RWPE2 (cell line): ENCODE results near the gene OR52N2.

ENCODE experiments used
- ATAC-seq: fragments of 200-7000 bp; cut with Tn5 transposase; 3 replicates; pipeline ENCODE4 v1.9.1; 2021; ENCODE audit warnings: low read depth
- DNase-seq: peaks from one replicate; pipeline ENCODE4 v3.0.0-alpha.2; 2020; ENCODE audit warnings: low spot score
- H3K27ac ChIP-seq: fragments of 450-650 bp; 2 replicates; pipeline ENCODE4 v1.5.1; 2017; ENCODE audit warnings: mild to moderate bottlenecking; ENCODE audit not compliant: poor library complexity, severe bottlenecking
- H3K27me3 ChIP-seq: fragments of 250-450 bp; sonication (Bioruptor Pico); 2 replicates; pipeline ENCODE4 v1.5.1; 2021; ENCODE audit warnings: mild to moderate bottlenecking, moderate library complexity; ENCODE audit not compliant: insufficient read depth, poor library complexity, severe bottlenecking
- H3K36me3 ChIP-seq: fragments of 250-450 bp; sonication (Bioruptor Pico); 2 replicates; pipeline ENCODE4 v1.5.1; 2020; ENCODE audit warnings: low read depth, mild to moderate bottlenecking, moderate library complexity
- H3K4me1 ChIP-seq: fragments of 250-450 bp; sonication (Bioruptor Pico); 2 replicates; pipeline ENCODE4 v1.5.1; 2021; ENCODE audit warnings: mild to moderate bottlenecking, moderate library complexity; ENCODE audit not compliant: insufficient read depth, poor library complexity, severe bottlenecking
- H3K4me3 ChIP-seq: fragments of 250-450 bp; sonication (Bioruptor Pico); 2 replicates; pipeline ENCODE4 v1.5.1; 2021; ENCODE audit warnings: mild to moderate bottlenecking, moderate library complexity; ENCODE audit not compliant: severe bottlenecking
- H3K9me3 ChIP-seq: fragments of 250-450 bp; sonication (Bioruptor Pico); 2 replicates; pipeline ENCODE4 v1.5.1; 2021; ENCODE audit warnings: mild to moderate bottlenecking, moderate library complexity; ENCODE audit not compliant: severe bottlenecking
- CTCF ChIP-seq: fragments of 450-650 bp; IDR thresholded peaks from one replicate; pipeline ENCODE4 v1.5.1; 2017; ENCODE audit warnings: mild to moderate bottlenecking, moderate library complexity; ENCODE audit not compliant: poor library complexity, severe bottlenecking

The OR52N2 gene

GRCh38 chr11:5818245-5818886 is 9.6 kb downstream of the OR52N2 start:
- TF ChIP-seq CTCF = no peak
- H3K9me3 ChIP-seq = no peaks in the 10 kb centered on the region
- no peaks in the 10 kb centered on the region for H3K36me3 ChIP-seq
- ATAC-seq (no peak), DNase-seq (no peak)
- H3K4me3 ChIP-seq = no peak overlapping the region
- no peaks in the 10 kb centered on the region for H3K27me3 ChIP-seq
- H3K27ac ChIP-seq = no peak overlapping the region
- H3K4me1 ChIP-seq = no peaks in the 10 kb centered on the region

GRCh38 chr11:5831196-5831829 is 22.6 kb downstream of the OR52N2 start:
- no peak overlapping the region for H3K27ac ChIP-seq
- no peaks in the 10 kb centered on the region for H3K36me3 ChIP-seq
- ATAC-seq (no peak), DNase-seq (no peak)
- H3K27me3 ChIP-seq = no peaks in the 10 kb centered on the region
- no peak overlapping the region for H3K4me3 ChIP-seq
- H3K9me3 ChIP-seq = no peaks in the 10 kb centered on the region
- no peak for TF ChIP-seq CTCF
- H3K4me1 ChIP-seq = no peaks in the 10 kb centered on the region

- no peak for TF ChIP-seq CTCF
- DNase-seq (no peak), ATAC-seq (no peak)
- Histone ChIP-seq H3K36me3 (no peaks in the 10 kb centered on the region), H3K9me3 (no peaks in the 10 kb centered on the region), H3K27me3 (no peaks in the 10 kb centered on the region), H3K27ac (no peak overlapping the region), H3K4me3 (no peak overlapping the region), H3K4me1 (no peaks in the 10 kb centered on the region)
Measured at GRCh38 chr11:5833446-5833845, 24.7 kb downstream of the OR52N2 start.

GRCh38 chr11:5837695-5838094 is 29.0 kb downstream of the OR52N2 start:
- TF ChIP-seq CTCF = no peak
- ATAC-seq = no peak

GRCh38 chr11:5841797-5842196 is 33.1 kb downstream of the OR52N2 start, which contains the start of gene OR52E6:
Gene OR52E6 (minus strand): TSS chr11:5841897. CDS start chr11:5841897, 0 bp downstream.
- Histone ChIP-seq H3K4me1 (no peaks in the 10 kb centered on the region), H3K9me3 (no peaks in the 10 kb centered on the region), H3K36me3 (no peaks in the 10 kb centered on the region), H3K4me3 (no peak within 1 kb of the TSS), H3K27ac (no peak within 1 kb of the TSS), H3K27me3 (no peaks in the 10 kb centered on the region)
- no peak for TF ChIP-seq CTCF
- no peak for DNase-seq
- no peak for ATAC-seq

More at GRCh38 chr11:5837695-5838094, 29.0 kb downstream of the OR52N2 start:
- Histone ChIP-seq H3K9me3 (no peaks in the 10 kb centered on the region), H3K4me1 (no peaks in the 10 kb centered on the region), H3K27ac (no peak overlapping the region), H3K4me3 (no peak overlapping the region), H3K27me3 (no peaks in the 10 kb centered on the region), H3K36me3 (no peaks in the 10 kb centered on the region)
- no peak for DNase-seq
